Hematopoietic multipotent progenitor cell treated with erythropoietin and hydrocortisone succinate and interleukin-3 and kit ligand, for 15 days (in vitro differentiated cells): Measurements from ENCODE around the gene TOX2.

ENCODE experiments used
- DNase-seq: peaks from one replicate; pipeline ENCODE4 v3.0.0-alpha.2; 2015; ENCODE audit warnings: low spot score

TOX2 gene

DNA sequence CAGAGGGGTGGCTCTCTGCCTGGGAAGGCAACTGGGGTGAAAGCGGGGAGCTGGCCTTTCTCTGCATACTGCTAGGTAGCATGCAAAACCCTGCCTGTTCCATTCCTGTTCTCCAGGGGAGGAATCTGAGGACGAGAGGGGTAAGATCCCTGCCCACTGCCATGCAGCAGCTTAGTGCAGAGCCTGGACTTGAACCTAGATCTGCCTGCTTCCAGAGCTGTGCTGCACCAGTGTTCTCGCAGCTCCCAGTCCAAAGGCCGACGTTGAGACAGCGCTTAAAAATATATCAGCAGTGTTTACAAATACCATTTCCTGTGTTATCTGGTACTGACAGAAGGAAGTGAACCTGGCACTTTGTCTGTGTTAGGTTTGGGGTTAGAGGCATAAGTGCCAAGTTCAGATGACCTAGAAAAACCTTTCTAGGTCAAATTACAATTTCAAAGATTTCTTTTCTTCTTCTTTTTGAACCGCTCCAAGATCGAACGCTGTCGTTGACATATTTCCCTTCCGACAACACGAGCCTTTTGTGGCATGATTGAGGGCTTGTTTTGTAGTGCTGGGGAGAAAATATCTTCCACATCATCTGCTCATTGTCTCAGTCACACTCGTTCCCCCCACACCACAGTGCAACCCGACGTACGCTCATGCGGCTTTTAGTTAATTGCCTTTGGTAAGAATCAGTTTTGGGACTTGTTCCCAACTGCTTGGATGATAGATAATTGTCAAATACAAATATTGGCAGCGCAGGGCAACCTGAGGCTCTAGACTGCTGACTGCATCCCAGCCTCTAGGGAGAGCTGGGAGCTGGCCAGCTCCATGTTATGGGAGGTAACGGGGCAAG lies 44.6 kb downstream of the TOX2 start:
- DNase-seq = no peak

DNA sequence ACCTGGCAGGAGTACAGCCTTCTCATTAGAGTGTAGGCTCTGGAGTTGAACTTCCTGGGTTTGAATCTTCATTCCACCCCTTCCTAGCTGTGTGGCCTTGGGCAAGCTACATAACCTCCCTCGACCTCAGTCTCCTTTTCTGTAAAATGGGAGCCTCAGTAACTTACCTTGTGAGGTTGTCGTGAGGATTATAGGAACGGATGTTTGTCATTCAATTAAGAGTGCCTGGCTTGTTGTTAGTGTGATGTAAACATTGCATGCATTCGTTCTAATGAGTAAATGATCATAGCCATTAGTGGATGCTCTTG lies 45.2 kb downstream of the TOX2 start:
- no peak for DNase-seq

DNA sequence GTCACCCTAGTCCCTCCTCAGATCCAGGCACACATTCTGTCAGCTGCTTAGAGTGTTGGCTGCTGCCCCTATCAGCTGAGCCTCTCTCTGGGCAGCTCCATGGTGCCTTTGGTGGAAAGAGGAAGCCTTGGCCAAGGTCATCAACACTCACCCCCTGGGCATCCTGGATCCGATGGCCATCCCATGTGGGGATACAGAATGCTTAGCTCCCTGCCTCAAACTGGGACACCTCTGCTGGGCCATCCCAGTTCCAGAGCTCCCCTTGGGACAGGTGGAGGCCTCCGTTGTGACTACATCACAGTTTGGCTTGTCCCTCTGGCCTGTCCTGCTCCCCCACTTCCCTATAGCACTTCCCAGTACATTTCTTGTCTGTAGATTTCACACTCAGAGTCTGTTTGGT lies 45.6 kb downstream of the TOX2 start:
- no peak for DNase-seq

DNA sequence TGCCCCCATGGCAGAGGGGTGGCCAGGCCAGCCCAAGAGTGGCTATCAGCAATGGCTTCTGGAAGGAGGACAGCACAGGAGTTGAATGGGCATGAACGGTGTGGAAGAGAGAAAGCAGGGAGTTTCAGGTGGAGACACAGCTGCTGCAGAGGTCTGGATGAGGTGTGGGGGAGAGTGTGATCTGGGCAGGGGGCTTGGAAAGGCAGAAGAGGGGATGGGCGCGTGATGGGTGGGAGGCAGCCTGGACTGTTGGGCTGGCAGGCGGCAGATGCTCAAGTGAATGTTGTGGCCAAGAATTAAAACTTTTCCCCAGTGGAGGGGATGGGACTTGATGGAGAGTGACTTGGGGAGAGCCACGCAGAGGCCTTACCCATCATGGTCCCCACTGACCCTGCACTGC lies 46.5 kb downstream of the TOX2 start:
- no peak for DNase-seq

DNA sequence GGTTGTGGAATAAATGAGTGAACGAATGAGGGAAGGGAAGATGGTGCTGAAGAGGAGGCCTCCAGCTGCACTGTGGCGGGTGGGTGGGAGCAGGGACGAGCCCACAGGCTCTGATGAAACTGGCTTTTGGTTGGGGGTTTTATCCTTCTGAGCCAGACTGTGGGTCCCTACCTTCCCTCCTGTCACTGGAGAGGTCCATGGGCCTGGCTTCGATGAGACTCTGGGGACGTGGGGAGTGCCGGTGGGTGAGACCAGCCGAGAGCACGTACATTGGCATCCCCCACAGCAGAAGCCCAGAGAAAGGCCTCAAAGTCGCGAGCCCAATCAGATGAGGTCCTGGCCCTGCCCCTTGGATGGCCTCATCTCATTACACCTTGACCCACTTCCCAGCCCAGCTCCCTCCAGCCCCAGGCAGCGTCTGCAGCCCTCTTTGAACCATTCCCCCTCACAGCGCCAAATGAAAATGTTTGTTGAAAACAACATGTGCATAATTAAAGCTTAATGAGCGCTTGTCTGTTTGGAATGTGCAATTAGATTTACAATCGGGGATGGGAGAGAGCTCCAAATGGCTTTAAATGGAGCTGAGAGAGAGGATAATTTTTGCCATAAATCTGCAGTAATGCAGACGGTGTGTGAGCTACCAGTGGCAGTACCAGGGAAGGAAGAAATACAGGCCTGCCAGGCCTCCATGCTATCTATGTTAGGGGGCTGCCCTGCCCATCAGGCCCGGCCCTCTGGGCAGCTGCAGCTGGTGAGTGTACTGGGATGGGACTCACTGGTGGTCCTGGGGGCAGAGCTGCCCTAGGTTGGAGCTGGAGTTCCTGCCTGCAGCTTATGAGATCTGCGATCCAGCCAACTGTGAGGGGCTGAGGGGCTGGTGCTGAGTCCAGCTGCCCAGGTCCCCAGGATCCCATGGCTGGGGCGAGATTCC lies 47.2 kb downstream of the TOX2 start:
- no peak for DNase-seq

DNA sequence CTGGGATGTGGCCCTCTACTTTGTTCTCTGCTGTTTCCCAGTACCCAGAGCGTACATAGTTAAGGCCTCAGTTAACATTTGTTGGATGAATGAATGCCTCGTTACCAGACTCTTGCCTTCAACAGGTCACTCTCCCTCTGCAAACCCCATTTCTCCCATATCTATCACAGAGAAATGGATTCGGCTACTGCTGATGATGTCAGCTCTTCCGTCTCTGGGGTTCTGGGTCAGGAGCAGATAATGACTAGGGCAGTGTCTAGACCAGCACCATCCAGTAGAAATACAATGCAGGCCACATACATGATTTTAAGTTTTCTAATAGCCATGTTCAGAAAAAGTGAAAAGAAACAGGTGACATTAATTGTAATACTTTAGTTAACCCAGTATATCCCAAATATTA lies 47.9 kb downstream of the TOX2 start:
- DNase-seq = no peak

DNA sequence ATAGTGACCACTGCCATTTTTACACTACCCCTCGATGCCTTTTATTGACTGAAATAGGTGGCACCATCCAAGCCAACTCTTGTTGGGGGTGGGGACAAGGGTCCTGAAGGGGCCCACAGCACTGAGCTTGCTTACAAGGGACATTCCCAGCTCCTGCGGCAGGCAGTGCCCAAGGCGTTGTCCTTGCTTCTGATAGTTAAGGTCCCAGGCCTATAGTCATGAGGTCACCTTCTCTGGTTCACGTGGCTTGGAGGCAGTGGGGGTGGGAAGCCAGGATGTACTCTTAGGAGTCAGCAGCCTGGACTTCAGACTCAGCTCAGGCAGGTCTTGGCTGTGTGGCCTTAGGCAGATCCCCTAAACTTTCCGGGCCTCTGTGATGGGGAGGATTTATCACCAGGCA lies 48.6 kb downstream of the TOX2 start:
- no peak for DNase-seq

DNA sequence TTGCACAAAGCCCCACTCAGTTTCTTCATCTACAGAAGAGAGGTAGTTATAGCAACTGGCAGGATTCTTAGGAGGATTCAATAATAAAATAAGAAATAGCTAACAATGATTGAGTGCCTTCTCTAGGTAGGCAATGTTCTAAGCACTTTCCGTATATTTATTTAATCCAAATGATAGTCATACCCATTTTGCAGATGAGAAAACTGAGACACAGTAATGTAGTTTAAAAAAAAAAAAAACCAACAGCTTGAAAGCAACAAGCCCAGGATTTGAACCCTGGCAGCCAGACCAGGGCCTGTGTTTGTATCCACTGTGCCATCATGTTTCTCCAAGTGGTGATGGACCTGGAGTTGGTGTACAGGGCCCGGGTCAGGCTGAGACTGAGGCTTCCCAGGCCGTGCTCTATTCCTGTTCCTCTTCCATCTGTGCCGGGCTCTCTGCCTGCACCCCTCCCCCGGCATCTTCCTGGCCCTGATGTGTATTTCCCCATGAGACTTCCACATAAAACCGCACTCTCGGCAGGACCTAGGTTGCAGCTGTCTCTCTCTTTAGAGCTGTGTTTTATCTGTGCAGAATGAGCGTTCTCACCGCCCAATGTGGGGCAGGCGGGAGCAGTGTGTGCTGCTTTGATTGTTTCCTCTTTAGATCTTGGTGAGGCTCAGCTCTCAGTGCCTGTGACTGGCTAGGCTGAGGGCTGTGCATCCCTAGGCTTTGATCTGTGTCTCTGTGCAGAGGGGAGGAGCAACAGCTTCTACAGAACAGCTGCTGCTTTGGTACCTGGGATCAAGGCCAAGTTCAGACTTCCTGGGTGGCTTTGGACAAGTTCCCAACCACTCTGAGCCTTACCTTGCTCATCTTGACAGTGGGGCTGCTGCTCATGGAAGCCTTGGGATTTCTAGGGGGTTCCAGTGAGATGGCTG lies 49.5 kb downstream of the TOX2 start:
- DNase-seq = no peak

DNA sequence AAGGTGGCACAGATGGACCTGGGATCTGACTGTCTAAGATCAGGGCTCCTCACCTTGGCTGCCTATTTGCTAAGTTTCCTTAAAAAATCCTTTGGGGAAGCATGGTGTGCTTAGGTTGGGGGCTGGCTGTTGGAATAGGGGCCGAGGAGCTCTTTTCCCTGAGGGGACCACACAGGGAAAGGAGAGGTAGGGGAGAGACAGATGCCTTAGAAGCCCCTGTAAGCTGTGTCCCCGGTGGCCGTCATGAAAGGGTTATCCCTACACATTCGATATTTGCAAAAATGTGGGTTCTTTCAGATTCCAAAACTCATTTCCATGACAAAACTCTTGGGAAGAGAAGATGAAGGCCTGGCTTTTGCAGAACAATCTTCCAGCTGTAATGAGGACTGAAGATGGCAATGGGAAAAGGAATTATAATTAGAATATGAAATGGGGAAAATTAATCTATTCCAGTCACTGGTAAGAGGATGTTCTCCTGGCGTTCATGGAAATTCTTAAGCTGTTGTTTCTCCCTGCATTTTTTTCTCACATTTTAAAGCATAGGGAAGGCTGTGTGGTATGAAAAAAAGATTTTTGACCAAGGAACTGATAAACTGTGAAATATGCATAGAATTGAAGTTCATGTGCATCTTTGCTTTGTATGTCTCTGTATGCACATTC lies 53.8 kb downstream of the TOX2 start:
- DNase-seq = no peak

DNA sequence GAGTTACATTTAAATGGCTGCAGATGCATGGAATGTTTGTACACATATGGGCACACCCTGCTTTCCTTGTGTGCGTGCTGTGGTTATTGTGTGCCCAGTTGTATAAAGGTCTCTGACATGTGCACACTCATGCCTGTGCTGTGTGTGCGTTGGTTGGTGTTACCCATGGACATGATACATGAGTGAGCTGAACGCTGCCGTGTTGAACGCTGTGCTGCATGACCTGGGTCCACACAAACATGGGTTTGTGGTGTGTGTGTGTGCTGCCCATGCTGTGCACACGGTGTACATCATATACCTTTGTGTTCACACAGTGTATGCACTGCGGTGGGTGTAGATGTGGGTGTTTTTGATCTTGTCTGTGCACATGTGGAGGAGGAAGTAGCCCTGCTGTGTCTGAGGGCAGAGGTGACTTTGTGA lies 54.4 kb downstream of the TOX2 start:
- DNase-seq = no peak

DNA sequence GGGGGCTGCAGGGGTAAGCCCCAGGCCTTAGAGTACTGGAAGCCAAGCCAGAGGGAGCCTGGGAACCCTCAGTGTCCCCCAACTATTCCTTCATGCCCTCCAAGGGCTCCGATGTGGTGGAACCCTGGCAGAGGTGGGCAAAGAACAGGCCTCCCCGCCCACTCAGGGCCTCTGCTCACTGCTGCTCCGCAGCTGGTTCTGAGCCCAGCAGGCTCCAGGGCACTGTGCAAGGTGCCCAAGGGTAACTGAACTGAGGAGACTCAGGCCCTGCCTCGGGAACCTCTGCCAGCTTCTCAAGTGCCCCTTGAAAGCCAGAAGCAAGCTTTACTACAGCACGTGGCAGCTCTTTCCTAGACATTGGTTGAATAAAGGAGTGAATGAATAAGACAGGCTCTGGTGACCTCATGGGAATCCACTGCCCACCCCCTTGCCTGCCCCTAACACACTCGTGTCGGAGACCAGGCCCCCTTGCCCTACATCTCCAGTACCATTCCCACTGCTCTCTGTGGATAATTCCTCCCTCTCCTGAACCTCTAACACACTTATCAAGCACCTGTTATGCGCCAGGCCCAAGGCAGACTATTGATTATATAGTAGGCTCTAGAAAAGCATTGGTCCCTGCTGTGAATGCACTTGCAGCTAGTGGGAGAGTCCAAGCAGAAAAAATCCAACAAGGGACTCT lies 55.0 kb downstream of the TOX2 start:
- DNase-seq = no peak

DNA sequence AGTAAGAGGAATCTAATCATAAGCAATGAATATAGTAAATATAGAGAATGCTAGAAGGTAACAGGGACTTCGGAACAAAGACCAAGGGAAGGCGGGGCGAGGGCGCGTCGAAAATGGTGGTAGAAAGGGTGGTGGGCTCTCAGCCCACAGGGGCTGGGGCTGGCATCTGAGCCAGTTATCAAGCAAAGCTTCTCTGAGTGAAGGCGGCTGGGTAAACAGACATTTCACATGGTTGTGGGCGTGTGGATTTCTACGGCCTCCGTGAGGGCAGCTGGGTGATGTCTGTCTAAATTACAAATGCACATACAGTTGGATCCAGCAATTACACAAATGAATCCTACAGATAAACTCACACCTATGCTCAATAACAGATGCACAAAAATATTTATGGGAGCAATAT lies 56.6 kb downstream of the TOX2 start:
- no peak for DNase-seq

DNA sequence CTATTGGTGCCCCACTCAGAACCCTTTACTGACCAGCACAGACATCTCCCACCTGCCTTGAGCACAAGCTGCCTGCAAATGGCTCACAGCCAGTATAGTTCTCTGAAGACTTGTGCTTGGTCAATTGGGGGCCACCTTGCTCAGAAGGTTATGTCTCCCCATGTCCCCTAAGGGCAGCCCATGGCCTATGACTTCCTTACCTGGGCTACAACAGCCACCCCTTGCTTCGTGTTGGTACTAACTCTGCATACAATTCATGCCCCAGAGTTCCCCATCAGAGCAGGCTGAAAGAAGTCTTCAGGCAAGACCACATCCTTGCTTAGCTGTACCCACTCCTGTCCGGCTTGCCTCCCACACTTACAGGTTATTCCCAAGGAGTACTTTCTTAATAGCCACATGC lies 57.4 kb downstream of the TOX2 start:
- DNase-seq = no peak

DNA sequence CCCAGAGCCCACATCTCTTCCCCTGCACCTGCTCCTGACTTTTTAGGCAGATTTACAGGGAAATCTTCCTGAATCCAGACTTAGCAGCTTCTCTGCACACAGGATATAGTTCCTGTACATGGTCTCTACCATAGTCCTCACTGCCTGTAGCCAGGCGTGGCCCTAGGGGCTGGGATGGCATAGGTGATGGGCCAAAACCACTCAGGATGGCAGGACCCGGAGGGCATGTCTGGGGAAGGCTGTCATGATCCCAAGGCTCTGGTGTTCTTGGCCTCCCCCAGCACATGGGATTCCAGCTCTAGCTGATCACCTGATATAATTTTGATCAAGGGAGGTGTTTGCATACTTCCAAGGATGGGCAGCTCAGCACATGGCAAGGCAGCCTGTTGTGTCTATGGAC lies 58.0 kb downstream of the TOX2 start:
- no peak for DNase-seq

DNA sequence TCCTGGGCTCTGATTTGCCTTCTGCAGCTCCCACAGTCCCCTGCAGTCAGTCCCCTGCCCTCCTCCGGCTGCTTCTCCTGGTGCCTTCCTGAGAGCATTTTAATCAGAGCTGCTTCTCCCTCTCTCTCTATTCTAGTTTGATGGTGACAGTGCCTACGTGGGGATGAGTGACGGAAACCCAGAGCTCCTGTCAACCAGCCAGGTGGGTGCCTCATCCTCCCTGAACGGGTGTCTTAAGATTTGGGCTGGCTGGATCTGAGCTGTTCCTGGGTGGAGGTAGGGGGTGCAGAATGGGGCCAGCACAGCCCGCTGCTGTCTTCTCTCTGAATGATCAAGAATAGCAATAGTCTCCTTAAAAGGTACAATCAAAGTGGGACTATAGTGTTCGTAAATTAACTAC lies 58.6 kb downstream of the TOX2 start:
- no peak for DNase-seq

DNA sequence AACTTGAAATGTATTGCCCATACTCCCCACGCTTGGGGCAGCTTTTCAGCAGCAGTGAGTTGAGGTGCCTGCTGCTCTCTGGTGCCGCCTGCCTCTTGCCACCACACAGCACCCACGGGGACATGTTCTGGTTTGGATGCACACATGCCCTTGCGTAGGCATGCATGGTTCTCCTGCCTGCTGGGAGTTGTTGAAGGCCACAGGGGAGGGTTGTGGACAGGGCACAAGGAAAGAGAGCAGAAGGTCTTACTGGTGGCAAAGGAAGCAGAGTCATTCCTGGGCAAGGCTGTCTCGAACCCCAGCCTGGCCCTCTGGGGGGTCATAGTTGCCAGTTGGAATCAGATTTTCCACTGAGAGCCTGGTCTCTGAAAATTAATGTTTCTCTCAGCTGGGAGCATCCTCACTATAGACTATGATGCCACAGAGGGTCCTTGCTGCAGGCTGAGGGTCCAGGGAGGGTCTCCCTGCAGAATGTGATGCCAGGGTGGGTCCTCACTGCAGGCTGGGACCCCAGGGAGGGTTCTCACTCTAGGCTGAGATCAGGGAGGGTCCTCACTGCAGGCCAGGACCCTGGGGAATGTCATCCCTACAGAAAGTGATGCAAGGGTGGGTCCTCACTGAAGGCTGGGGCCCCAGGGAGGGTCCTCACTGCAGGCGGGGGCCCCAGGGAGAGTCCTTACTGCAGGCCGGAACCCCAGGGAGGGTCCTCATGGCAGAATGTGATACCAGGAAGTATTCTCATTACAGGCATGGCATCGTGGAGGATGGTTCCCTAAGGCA lies 59.2 kb downstream of the TOX2 start:
- DNase-seq = no peak

DNA sequence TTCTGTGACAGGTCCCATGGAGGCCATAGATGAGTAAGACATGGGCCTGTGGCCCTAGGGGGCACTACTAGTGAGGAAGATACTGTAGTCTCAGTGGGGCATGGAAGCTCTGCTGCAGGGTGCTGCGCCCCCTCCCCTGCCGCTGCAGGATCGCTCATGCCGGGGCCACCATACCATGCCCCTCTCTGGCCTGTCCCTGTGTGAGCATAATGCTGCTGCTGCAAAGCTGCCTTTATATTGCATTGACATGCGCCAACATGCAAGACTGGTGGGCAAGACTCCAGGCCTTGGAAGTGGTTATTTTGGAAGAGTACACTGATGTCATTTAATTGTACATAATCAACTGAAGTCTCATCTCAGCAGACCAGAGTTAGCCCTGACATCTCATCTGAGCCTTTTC lies 60.0 kb downstream of the TOX2 start:
- DNase-seq = no peak

DNA sequence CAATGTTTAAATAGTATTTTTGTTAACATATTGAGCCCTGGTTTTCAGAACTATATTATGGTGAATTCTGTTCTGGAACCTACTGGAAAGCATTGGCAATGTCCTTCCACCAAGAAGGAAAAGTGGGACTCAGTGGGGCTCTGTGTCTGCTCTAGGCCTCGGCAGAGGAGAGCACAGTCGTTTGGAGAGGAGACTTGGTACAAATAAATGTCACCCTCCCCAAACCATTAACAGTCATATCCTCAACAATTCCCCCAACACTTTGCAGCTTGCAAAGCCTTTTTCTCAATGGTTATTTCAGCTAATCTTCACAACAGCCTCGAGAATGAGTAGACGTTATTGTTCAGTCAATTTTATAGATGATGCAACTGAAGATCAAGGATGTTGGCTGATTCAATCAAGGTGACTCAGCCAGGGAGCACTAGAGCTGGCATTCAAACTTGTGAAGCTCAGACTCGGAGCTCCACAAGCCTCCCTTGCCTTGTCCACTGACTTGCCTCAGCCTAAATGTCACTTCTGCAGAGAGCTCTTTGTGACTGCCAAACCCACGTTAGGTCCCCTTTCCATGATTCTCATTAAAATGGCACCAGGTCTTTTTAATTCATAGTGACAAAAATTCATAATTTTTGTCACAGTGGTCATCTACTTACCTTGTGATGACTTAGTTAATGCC lies 60.6 kb downstream of the TOX2 start:
- DNase-seq = no peak

DNA sequence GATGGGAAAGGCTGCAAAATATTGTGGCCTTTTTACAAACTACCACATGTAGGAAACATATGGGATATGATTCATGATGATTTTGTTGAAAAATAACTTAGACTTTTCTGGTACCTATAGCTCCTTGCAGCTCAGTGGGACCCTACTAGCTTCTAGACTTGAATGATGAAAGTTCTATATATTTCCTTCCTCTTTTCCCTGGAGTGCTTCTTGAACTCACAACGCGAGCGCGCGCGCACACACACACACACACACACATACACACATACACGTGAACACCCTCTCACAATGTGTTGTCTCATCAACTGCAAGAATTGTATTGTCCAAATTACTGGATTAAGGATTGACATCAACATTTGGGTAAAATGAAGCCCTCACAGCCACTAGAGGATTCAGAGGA lies 61.9 kb downstream of the TOX2 start:
- no peak for DNase-seq

DNA sequence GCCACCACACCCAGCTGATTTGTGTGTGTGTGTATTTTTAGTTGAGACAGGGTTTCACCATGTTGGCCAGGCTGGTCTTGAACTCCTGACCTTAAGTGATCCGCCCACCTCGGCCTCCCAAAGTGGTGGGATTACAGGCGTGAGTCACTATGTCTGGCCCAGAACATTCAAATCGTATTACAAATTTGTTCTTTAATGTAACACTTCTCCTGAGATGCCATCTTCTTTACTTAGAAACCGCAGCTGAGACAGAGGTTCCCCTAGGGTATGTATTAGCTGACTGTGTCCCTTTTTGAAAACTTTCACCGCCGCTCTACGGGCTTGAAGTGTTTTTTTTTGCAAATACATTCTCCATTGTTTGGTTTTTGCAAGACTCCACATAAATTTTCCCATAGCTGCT lies 62.6 kb downstream of the TOX2 start:
- no peak for DNase-seq
